Erythroblast (primary cell): ENCODE results near the gene AUTS2.

Experiments used
- GATA1 ChIP-seq: IDR thresholded peaks from 2 replicates; pipeline ENCODE4 v1.6.1; 2011; ENCODE audit warnings: low read depth, mild to moderate bottlenecking, control low read depth, low read length, moderate library complexity
- POLR2A ChIP-seq: IDR thresholded peaks from 2 replicates; pipeline ENCODE4 v1.6.1; 2011; ENCODE audit warnings: mild to moderate bottlenecking, low read length

- TF ChIP-seq POLR2A (no peak), GATA1 (no peak)
Observed at GRCh38 chr7:70182521-70182920, 584.2 kb downstream of the AUTS2 start.
